Measurements from ENCODE around the gene STK11. TPM values are rescaled to one million over a fixed set of nuclear protein-coding genes. Genes with fewer than 3 reads are reported as not detected.

STK11 gene
- total and polyA plus RNA-seq, 9 donors, result 36.9 to 71.2 (median 54.2) TPM

DNA sequence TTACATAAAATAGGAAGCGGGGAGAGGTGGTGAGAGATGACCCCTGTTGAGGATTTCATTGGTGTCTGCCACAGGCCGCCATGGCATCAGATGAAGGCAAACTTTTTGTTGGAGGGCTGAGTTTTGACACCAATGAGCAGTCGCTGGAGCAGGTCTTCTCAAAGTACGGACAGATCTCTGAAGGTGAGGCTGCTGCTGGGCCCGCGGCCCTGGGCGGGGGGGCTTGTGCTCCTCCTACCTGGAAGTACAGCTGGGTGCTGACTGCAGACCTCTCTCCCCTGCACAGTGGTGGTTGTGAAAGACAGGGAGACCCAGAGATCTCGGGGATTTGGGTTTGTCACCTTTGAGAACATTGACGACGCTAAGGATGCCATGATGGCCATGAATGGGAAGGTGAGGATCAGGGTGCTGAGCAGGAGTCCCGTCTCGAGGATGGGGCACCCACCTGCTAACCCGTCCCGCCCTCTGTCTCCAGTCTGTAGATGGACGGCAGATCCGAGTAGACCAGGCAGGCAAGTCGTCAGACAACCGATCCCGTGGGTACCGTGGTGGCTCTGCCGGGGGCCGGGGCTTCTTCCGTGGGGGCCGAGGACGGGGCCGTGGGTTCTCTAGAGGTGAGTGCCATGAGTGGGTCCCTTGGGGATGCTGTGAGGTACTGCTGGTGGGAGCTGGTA, 65.4 kb downstream of the STK11 start:
- Histone ChIP-seq H3K9me3 (no peaks in the 10 kb centered on the region), H3K36me3 (no peaks in the 10 kb centered on the region), H3K4me3 (peak overlapping the region; percentile 74), H3K27ac (peak overlapping the region; percentile 18 to 92), H3K4me1 (ENCODE audit: insufficient read depth) (peaks cover 37% of the 10 kb centered on the region), H3K27me3 (no peaks in the 10 kb centered on the region)
- TF ChIP-seq, protein P1, sequence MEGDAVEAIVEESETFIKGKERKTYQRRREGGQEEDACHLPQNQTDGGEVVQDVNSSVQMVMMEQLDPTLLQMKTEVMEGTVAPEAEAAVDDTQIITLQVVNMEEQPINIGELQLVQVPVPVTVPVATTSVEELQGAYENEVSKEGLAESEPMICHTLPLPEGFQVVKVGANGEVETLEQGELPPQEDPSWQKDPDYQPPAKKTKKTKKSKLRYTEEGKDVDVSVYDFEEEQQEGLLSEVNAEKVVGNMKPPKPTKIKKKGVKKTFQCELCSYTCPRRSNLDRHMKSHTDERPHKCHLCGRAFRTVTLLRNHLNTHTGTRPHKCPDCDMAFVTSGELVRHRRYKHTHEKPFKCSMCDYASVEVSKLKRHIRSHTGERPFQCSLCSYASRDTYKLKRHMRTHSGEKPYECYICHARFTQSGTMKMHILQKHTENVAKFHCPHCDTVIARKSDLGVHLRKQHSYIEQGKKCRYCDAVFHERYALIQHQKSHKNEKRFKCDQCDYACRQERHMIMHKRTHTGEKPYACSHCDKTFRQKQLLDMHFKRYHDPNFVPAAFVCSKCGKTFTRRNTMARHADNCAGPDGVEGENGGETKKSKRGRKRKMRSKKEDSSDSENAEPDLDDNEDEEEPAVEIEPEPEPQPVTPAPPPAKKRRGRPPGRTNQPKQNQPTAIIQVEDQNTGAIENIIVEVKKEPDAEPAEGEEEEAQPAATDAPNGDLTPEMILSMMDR (IDR thresholded peaks at IDR 0.05), result no peak
- TF ChIP-seq POLR2A (IDR thresholded peaks at IDR 0.05), result no peak
- no peak for TF ChIP-seq EP300 (IDR thresholded peaks at IDR 0.05)
- 36 to 56% (median 41%) methylated on average over 23 to 26 of the region's 26 CpGs for WGBS, 3 donors
- intact Hi-C loops (cut with DNase I), result loop anchor here in 1 of 4 donors (10.0 kb wide), 1 partner anchor 114 kb away; the partner anchor contains the start of gene NDUFS7
- peak in 4 of 5 donors; percentile 46 to 57 (median 53) for DNase-seq

DNA sequence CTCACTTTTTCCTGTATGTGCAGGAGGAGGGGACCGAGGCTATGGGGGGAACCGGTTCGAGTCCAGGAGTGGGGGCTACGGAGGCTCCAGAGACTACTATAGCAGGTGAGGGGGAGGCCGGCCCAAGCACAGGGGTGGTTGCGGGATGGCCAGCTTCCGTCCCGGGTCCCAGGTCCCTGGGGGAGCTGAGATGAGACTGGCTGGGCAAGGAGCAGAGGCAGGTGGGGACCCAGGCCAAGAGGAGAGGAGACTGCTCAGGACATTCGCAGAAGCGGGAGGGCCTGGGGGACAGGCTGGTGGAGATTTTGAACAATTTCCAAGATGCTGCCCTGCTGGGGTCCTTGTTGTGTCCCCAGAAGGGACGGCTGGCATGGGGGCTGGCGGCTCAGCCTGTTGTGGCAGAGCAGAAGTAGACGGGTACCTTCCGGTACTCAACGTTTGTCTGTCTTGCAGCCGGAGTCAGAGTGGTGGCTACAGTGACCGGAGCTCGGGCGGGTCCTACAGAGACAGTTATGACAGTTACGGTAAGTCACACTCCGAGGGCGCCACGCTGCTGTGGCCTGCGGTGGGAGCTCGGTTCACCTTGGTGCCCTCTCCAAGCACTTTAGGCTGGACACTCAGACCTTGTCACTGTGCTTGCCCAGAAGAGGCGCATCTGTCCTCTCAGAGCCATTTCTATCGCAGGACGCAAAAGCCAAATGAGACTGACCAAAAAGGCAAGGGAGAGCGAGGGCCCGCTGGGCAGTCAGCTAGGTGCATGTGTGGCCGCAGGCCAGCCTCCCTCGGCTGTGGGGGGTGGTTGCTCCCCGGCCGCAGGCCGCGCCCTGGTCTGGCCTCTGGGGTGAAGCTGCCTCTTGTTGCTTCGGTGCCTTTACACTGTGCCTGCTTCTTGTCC, 66.2 kb downstream of the STK11 start:
- Histone ChIP-seq H3K9me3 (no peaks in the 10 kb centered on the region), H3K27me3 (no peaks in the 10 kb centered on the region), H3K4me3 (peak overlapping the region; percentile 74), H3K27ac (no peak overlapping the region), H3K36me3 (no peaks in the 10 kb centered on the region), H3K4me1 (ENCODE audit: insufficient read depth) (peaks cover 40% of the 10 kb centered on the region)
- DNase-seq, result peak in 4 of 5 donors; percentile 49 to 52 (median 50)
- TF ChIP-seq POLR2A (IDR thresholded peaks at IDR 0.05), result no peak
- TF ChIP-seq EP300 (IDR thresholded peaks at IDR 0.05), result no peak
- TF ChIP-seq, protein P1 (IDR thresholded peaks at IDR 0.05), result no peak
- WGBS, 3 donors, result 69 to 77% (median 77%) methylated on average over 33 to 37 of the region's 37 CpGs
- intact Hi-C loops (cut with DNase I), result loop anchor here in 1 of 4 donors (10.0 kb wide), 1 partner anchor 113 kb away; the partner anchor contains the start of gene NDUFS7

DNA sequence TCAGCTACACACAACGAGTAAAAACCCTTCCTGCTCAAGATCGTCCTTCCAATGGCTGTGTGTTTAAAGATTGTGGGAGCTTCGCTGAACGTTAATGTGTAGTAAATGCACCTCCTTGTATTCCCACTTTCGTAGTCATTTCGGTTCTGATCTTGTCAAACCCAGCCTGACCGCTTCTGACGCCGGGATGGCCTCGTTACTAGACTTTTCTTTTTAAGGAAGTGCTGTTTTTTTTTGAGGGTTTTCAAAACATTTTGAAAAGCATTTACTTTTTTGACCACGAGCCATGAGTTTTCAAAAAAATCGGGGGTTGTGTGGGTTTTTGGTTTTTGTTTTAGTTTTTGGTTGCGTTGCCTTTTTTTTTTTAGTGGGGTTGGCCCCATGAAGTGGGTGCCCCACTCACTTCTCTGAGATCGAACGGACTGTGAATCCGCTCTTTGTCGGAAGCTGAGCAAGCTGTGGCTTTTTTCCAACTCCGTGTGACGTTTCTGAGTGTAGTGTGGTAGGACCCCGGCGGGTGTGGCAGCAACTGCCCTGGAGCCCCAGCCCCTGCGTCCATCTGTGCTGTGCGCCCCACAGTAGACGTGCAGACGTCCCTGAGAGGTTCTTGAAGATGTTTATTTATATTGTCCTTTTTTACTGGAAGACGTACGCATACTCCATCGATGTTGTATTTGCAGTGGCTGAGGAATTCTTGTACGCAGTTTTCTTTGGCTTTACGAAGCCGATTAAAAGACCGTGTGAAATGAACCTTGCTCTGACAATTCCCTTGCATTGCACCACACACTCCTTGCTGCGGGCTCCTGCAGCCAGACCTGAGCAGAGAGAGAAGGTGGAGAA, 67.1 kb downstream of the STK11 start:
- no peaks in the 10 kb centered on the region for H3K9me3 ChIP-seq
- H3K4me1 ChIP-seq (ENCODE audit: insufficient read depth), result peaks cover 33% of the 10 kb centered on the region
- H3K4me3 ChIP-seq, result no peak overlapping the region
- DNase-seq, result no peak
- no peaks in the 10 kb centered on the region for H3K36me3 ChIP-seq
- TF ChIP-seq EP300 (IDR thresholded peaks at IDR 0.05) (no peak), POLR2A (IDR thresholded peaks at IDR 0.05) (no peak)
- TF ChIP-seq, protein P1 (IDR thresholded peaks at IDR 0.05), result no peak
- 55 to 74% (median 63%) methylated on average over 33 of the region's 33 CpGs for WGBS, 3 donors
- intact Hi-C loops (cut with DNase I), result loop anchor here in 1 of 4 donors (10.0 kb wide), 1 partner anchor 112 kb away; the partner anchor contains the start of gene NDUFS7
- H3K27me3 ChIP-seq, result no peaks in the 10 kb centered on the region
- no peak overlapping the region for H3K27ac ChIP-seq
